HL-60 (cell line): ENCODE measurements around the gene SASH1.

Experiments used
- POLR2AphosphoS5 ChIP-seq: IDR thresholded peaks from 2 replicates; pipeline ENCODE4 v1.6.1; 2012; ENCODE audit warnings: low read depth
- SPI1 ChIP-seq: IDR thresholded peaks from 2 replicates; pipeline ENCODE4 v1.6.1; 2012; ENCODE audit warnings: low read depth, mild to moderate bottlenecking, borderline replicate concordance
- TF ChIP-seq, protein P1 (sequence below): IDR thresholded peaks from one replicate; pipeline ENCODE4 v1.5.1; 2011; ENCODE audit warnings: low read length, control low read depth, inconsistent platforms; ENCODE audit not compliant: insufficient read depth
- TF ChIP-seq, protein P2 (sequence below): IDR thresholded peaks from 2 replicates; pipeline ENCODE4 v1.6.1; 2012; ENCODE audit warnings: low read depth; ENCODE audit not compliant: insufficient replicate concordance

GRCh38 chr6:148440016-148440415 is 97.4 kb downstream of the SASH1 start:
- TF ChIP-seq, protein P1, sequence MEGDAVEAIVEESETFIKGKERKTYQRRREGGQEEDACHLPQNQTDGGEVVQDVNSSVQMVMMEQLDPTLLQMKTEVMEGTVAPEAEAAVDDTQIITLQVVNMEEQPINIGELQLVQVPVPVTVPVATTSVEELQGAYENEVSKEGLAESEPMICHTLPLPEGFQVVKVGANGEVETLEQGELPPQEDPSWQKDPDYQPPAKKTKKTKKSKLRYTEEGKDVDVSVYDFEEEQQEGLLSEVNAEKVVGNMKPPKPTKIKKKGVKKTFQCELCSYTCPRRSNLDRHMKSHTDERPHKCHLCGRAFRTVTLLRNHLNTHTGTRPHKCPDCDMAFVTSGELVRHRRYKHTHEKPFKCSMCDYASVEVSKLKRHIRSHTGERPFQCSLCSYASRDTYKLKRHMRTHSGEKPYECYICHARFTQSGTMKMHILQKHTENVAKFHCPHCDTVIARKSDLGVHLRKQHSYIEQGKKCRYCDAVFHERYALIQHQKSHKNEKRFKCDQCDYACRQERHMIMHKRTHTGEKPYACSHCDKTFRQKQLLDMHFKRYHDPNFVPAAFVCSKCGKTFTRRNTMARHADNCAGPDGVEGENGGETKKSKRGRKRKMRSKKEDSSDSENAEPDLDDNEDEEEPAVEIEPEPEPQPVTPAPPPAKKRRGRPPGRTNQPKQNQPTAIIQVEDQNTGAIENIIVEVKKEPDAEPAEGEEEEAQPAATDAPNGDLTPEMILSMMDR: no peak
- no peak for TF ChIP-seq POLR2AphosphoS5
- TF ChIP-seq, protein P2, sequence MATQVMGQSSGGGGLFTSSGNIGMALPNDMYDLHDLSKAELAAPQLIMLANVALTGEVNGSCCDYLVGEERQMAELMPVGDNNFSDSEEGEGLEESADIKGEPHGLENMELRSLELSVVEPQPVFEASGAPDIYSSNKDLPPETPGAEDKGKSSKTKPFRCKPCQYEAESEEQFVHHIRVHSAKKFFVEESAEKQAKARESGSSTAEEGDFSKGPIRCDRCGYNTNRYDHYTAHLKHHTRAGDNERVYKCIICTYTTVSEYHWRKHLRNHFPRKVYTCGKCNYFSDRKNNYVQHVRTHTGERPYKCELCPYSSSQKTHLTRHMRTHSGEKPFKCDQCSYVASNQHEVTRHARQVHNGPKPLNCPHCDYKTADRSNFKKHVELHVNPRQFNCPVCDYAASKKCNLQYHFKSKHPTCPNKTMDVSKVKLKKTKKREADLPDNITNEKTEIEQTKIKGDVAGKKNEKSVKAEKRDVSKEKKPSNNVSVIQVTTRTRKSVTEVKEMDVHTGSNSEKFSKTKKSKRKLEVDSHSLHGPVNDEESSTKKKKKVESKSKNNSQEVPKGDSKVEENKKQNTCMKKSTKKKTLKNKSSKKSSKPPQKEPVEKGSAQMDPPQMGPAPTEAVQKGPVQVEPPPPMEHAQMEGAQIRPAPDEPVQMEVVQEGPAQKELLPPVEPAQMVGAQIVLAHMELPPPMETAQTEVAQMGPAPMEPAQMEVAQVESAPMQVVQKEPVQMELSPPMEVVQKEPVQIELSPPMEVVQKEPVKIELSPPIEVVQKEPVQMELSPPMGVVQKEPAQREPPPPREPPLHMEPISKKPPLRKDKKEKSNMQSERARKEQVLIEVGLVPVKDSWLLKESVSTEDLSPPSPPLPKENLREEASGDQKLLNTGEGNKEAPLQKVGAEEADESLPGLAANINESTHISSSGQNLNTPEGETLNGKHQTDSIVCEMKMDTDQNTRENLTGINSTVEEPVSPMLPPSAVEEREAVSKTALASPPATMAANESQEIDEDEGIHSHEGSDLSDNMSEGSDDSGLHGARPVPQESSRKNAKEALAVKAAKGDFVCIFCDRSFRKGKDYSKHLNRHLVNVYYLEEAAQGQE: no peak
- no peak for TF ChIP-seq SPI1
